HEK293T (cell line): ENCODE measurements around the gene GMNN.

Experiments
- CTCF ChIA-PET: fragments of 350-600 bp; formaldehyde crosslinking; extraction: SDS; loops from one replicate; lab custom pipeline; 2021; ENCODE audit warnings: antibody characterized with exemption, inconsistent platforms; lab: Yijun Ruan, JAX
- POLR2A ChIA-PET: fragments of 350-600 bp; formaldehyde crosslinking; extraction: SDS; loops from one replicate; lab custom pipeline; 2020; ENCODE audit warnings: antibody characterized with exemption, inconsistent platforms; lab: Yijun Ruan, JAX
- DNase-seq: peaks from one replicate; pipeline ENCODE4 v3.0.0; 2012; ENCODE audit warnings: mixed read lengths; ENCODE audit errors: extremely low spot score
- ARNT ChIP-seq: fragments of 450-650 bp; IDR thresholded peaks from 2 replicates; pipeline ENCODE4 v1.6.1; 2017; ENCODE audit warnings: mild to moderate bottlenecking
- BHLHE40 ChIP-seq: fragments of 450-650 bp; IDR thresholded peaks from 2 replicates; pipeline ENCODE4 v1.6.1; 2016; ENCODE audit warnings: mild to moderate bottlenecking, moderate library complexity, borderline replicate concordance
- CTBP1 ChIP-seq: fragments of 450-650 bp; IDR thresholded peaks from 2 replicates; pipeline ENCODE4 v1.6.1; 2016; ENCODE audit warnings: borderline replicate concordance
- ELF4 ChIP-seq: fragments of 450-650 bp; IDR thresholded peaks from 2 replicates; pipeline ENCODE4 v1.6.1; 2017; ENCODE audit warnings: antibody characterized with exemption
- FOXA1 ChIP-seq: fragments of 450-650 bp; IDR thresholded peaks from 2 replicates; pipeline ENCODE4 v1.6.1; 2016; ENCODE audit warnings: mild to moderate bottlenecking
- FOXK2 ChIP-seq: fragments of 450-650 bp; IDR thresholded peaks from 2 replicates; pipeline ENCODE4 v1.6.1; 2016; ENCODE audit warnings: mild to moderate bottlenecking
- FOXM1 ChIP-seq: fragments of 450-650 bp; IDR thresholded peaks from 2 replicates; pipeline ENCODE4 v1.6.1; 2017; ENCODE audit warnings: mild to moderate bottlenecking, borderline replicate concordance
- HDGF ChIP-seq: fragments of 450-650 bp; IDR thresholded peaks from 2 replicates; pipeline ENCODE4 v1.6.1; 2017; ENCODE audit warnings: antibody characterized with exemption, borderline replicate concordance
- L3MBTL2 ChIP-seq: fragments of 450-650 bp; conservative IDR thresholded peaks from 2 replicates; pipeline ENCODE4 v1.6.1; 2016; ENCODE audit warnings: mild to moderate bottlenecking
- LEF1 ChIP-seq: fragments of 450-650 bp; IDR thresholded peaks from 2 replicates; pipeline ENCODE4 v1.6.1; 2017; ENCODE audit warnings: mild to moderate bottlenecking, borderline replicate concordance
- NFRKB ChIP-seq: fragments of 450-650 bp; IDR thresholded peaks from 2 replicates; pipeline ENCODE4 v1.6.1; 2016; ENCODE audit warnings: mild to moderate bottlenecking, moderate library complexity
- SP1 ChIP-seq: fragments of 450-650 bp; IDR thresholded peaks from 2 replicates; pipeline ENCODE4 v1.6.1; 2017
- SUZ12 ChIP-seq: fragments of 450-650 bp; IDR thresholded peaks from 2 replicates; pipeline ENCODE4 v1.6.1; 2016; ENCODE audit warnings: mild to moderate bottlenecking
- TARDBP ChIP-seq: fragments of 450-650 bp; IDR thresholded peaks from 2 replicates; pipeline ENCODE4 v1.6.1; 2016
- ZNF384 ChIP-seq: fragments of 450-650 bp; IDR thresholded peaks from 2 replicates; pipeline ENCODE4 v1.6.1; 2016
- TF ChIP-seq, protein P1 (sequence below): fragments of 450-650 bp; IDR thresholded peaks from 2 replicates; pipeline ENCODE4 v1.6.1; 2016

The GMNN gene

DNA sequence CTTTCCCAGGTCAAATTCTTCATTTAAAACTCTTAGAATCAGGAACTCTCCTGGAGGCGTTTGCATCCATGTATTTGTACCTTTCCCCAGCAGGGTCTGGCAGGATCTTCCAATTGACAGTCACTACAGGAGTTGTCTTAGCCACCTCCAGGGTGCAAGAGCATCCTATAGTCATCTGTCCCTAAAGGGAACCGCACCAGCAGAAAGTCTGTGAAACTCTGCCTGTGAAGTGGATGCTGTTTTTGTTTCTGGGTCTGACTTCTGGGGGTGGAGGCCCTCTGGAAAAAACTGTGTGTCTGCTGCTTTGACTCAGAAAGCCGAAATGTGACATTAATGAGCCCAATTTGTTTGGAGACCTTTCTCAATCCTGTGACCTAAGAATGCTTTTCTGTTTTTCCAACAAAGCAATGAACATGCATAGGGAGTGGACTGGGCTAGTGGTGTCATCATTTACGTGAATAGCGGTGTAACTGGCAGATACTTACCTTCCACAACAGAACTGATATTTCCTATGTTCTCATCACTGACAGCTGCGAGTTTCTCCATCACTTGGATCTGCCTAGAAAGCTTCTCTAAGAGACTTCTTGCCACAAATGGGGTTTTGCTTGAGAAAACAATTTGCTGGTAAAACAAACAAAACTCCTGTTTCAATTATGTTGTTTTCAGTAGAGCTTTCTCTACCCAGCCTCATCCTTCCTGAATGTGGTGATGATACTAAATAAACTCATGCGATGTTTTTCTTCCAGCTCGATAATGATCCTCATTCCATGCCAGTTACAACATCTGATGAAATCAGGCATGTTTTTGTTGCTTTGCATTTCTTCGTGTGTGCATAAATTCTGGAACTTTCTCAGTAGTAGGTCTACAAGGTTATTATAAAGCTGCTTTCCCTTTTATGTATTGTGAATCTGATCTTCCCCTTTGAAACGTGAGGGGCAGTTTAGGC lies 57.3 kb downstream of the GMNN start:
- CTCF ChIA-PET = interaction anchor here (0.8 kb wide), 1 partner anchor 35 kb away, joined by 3 read pairs; no protein-coding TSS in a partner anchor

DNA sequence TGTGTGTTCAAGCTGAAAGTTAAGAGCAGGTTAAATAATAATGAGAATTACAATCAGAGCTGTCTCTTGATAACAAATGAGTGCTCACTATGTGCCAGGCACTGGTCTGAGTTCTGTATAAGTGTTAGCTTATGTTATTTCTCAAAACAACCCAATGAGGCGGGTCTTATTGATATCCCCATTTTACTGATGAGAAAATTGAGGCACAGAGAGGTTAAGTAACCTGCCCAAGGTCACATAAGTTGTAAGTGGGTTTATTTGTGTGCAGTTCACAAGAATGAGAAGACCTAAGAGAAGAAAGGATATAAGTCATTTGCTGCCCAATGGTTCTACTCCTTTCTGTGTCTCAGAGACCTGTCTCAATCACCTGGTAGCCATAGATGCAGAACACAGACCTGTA lies 58.1 kb downstream of the GMNN start:
- no peak for TF ChIP-seq BHLHE40
- TF ChIP-seq LEF1 = no peak
- no peak for TF ChIP-seq FOXA1
- no peak for TF ChIP-seq TARDBP
- no peak for TF ChIP-seq FOXM1
- no peak for TF ChIP-seq SP1
- TF ChIP-seq, protein P1, sequence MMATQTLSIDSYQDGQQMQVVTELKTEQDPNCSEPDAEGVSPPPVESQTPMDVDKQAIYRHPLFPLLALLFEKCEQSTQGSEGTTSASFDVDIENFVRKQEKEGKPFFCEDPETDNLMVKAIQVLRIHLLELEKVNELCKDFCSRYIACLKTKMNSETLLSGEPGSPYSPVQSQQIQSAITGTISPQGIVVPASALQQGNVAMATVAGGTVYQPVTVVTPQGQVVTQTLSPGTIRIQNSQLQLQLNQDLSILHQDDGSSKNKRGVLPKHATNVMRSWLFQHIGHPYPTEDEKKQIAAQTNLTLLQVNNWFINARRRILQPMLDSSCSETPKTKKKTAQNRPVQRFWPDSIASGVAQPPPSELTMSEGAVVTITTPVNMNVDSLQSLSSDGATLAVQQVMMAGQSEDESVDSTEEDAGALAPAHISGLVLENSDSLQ = no peak
- TF ChIP-seq NFRKB = no peak
- TF ChIP-seq L3MBTL2 = no peak
- TF ChIP-seq ARNT = no peak
- no peak for TF ChIP-seq FOXK2
- TF ChIP-seq ZNF384 = no peak
- TF ChIP-seq HDGF = no peak
- TF ChIP-seq CTBP1 = no peak
- no peak for TF ChIP-seq ELF4
- DNase-seq = no peak
- CTCF ChIA-PET = no interaction called here
- POLR2A ChIA-PET = no interaction called here

More for the DNA sequence above, 57.3 kb downstream of the GMNN start:
- TF ChIP-seq BHLHE40 (no peak), ELF4 (no peak), L3MBTL2 (no peak), ARNT (no peak), SUZ12 (no peak), FOXK2 (no peak), LEF1 (no peak), CTBP1 (no peak), SP1 (no peak)
- TF ChIP-seq, protein P1 = no peak
- POLR2A ChIA-PET = no interaction called here
- DNase-seq = no peak

DNA sequence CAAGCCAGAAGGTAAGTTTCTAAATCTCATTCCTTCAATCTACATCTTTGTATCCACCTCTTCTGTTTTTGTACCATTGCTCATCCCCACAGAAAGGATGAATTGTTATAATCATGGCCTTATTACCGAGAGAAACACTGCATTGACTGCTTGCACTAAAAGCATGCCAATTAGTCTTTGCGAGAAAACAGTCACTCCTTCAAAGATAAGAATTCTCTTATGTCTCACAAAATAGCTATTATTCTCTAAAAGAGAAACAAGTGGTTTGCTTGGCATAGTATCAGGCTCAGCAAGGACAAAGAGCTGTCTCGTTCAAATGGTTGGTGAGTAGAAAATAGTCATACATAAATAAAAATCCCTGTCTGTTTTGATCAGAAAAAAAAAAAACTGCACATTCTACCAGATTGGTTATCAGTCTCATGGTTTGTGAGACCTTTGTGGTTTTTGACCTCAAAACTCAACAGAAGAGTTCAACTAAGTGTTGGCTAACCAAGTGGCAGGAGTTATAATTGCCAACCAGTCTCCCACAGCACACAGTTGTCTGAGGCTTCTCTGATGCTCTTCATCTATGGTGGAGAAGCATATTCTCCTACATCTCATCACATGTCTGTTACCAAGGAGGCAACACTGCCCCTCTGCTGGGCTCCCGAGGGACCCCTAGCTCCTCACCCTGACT lies 59.1 kb downstream of the GMNN start:
- no peak for DNase-seq
- TF ChIP-seq SUZ12 (no peak), LEF1 (no peak), BHLHE40 (no peak), FOXA1 (no peak)
- CTCF ChIA-PET = interaction anchor here (0.7 kb wide), 1 partner anchor 180 kb away, joined by 3 read pairs; no protein-coding TSS in a partner anchor
- POLR2A ChIA-PET = no interaction called here
